K562 (cell line): ENCODE data around the gene ROPN1L. TPM values are rescaled to one million over a fixed set of nuclear protein-coding genes. Genes with fewer than 3 reads are reported as not detected.
A peak's percentile ranks its signal among the peaks of the same experiment; 100 is the strongest.

Experiments used
- ATAC-seq: fragments of 200-7000 bp; cut with Tn5 transposase; 3 replicates; pipeline ENCODE4 v1.9.1; 2020; ENCODE audit warnings: moderate library complexity
- BruUV-seq: library from RNA; stranded (reverse); fragments of 400-500 nt; replicated peaks from 2 replicates; lab custom pipeline; 2021; lab: Mats Ljungman, UMichigan
- CTCF ChIA-PET: fragments of 300-600 bp; formaldehyde crosslinking; extraction: SDS; loops from one replicate; lab custom pipeline; 2021; ENCODE audit warnings: low intra/inter-chr PET ratio; lab: Yijun Ruan, JAX
- POLR2A ChIA-PET: fragments of 300-600, 350-650 bp; sonication (Branson Sonifier 250); formaldehyde crosslinking; extraction: SDS; loops from one replicate; lab custom pipeline; 2021; ENCODE audit warnings: antibody characterized with exemption, inconsistent platforms; lab: Yijun Ruan, JAX
- DNase-seq, 4 experiments: peaks; one replicate each; pipeline versions ENCODE4 v3.0.0 to v3.0.0-alpha.2; 2011 to 2018; ENCODE audit warnings: low spot score in 3 of 4, mixed read lengths in 3 of 4; ENCODE audit errors: extremely low read depth in 1 of 4
- FAIRE-seq: peaks from 2 replicates; lab custom pipeline; 2011; peaks lifted over from hg19 to GRCh38; lab: Jason Lieb, UNC
- H2AFZ ChIP-seq: 2 replicates; pipeline ENCODE4 v1.6.0; 2011; ENCODE audit warnings: low read depth, low read length, control low read depth, inconsistent platforms
- H3K27ac ChIP-seq: fragments of 200-600 bp; 3 replicates; pipeline ENCODE4 v1.8.0; 2011; ENCODE audit warnings: low read depth, mild to moderate bottlenecking, control low read depth, inconsistent platforms, low read length, moderate library complexity, mixed read lengths; ENCODE audit errors: extremely low read depth
- H3K27me3 ChIP-seq, 2 experiments: fragments of 300-600 bp in 1 of 2; 2 replicates in 1 of 2; 3 replicates in 1 of 2; pipeline versions ENCODE4 v1.6.0 to v1.8.0; 2011; ENCODE audit warnings: inconsistent platforms in 2 of 2, low read length in 2 of 2, mild to moderate bottlenecking in 1 of 2, mixed read lengths in 1 of 2, moderate library complexity in 1 of 2; ENCODE audit not compliant: control insufficient read depth in 2 of 2, insufficient read depth in 2 of 2
- H3K36me3 ChIP-seq: fragments of 300-600 bp; 3 replicates; pipeline ENCODE4 v1.8.0; 2011; ENCODE audit warnings: mild to moderate bottlenecking, low read length, inconsistent platforms; ENCODE audit not compliant: control insufficient read depth, insufficient read depth
- H3K4me1 ChIP-seq, 2 experiments: fragments of 200-600 bp in 1 of 2; replicated peaks in 1 of 2; 2 replicates in 1 of 2; 3 replicates in 1 of 2; pipeline versions ENCODE4 v1.5.1 to v1.8.0; 2011; ENCODE audit warnings: inconsistent platforms in 2 of 2, low read length in 2 of 2, mild to moderate bottlenecking in 1 of 2, mixed read lengths in 1 of 2, moderate library complexity in 1 of 2; ENCODE audit not compliant: control insufficient read depth in 2 of 2, insufficient read depth in 2 of 2
- H3K4me2 ChIP-seq: 2 replicates; pipeline ENCODE4 v1.6.1; 2011; ENCODE audit warnings: low read length, control low read depth, inconsistent platforms, mixed read lengths; ENCODE audit not compliant: insufficient read depth
- H3K4me3 ChIP-seq: fragments of 200-600 bp; sonication (generic), shearing (Covaris generic); 2 replicates; pipeline ENCODE4 v1.5.1; 2016; ENCODE audit warnings: control low read depth, inconsistent platforms
- H3K79me2 ChIP-seq: fragments of 200-600 bp; 3 replicates; pipeline ENCODE4 v1.8.0; 2011; ENCODE audit warnings: low read length, inconsistent platforms; ENCODE audit not compliant: control insufficient read depth, insufficient read depth
- H3K9ac ChIP-seq, 2 experiments: 2 replicates each; pipeline versions ENCODE4 v1.6.0 to v1.6.1; 2011; ENCODE audit warnings: low read depth in 2 of 2, low read length in 2 of 2, control low read depth in 1 of 2, inconsistent platforms in 1 of 2, mild to moderate bottlenecking in 1 of 2, mixed read lengths in 1 of 2; ENCODE audit not compliant: insufficient read depth in 1 of 2
- H3K9me1 ChIP-seq: one replicate; pipeline ENCODE4 v1.6.0; 2011; ENCODE audit warnings: inconsistent platforms, mild to moderate bottlenecking, low read length, moderate library complexity; ENCODE audit not compliant: control insufficient read depth, insufficient read depth
- H3K9me3 ChIP-seq: replicated peaks from 2 replicates; pipeline ENCODE4 v1.5.1; 2011; ENCODE audit warnings: low read depth, low read length, inconsistent platforms; ENCODE audit not compliant: control insufficient read depth, insufficient read depth
- H4K20me1 ChIP-seq: replicated peaks from 2 replicates; pipeline ENCODE4 v1.6.1; 2011; ENCODE audit warnings: low read length, inconsistent platforms, mixed read lengths; ENCODE audit not compliant: control insufficient read depth, insufficient read depth
- CHD4 ChIP-seq: fragments of 200-600 bp; sonication (generic); IDR thresholded peaks from 3 replicates; pipeline ENCODE4 v1.6.1; 2012; ENCODE audit warnings: low read depth, mild to moderate bottlenecking, mixed read lengths, low read length, inconsistent platforms; ENCODE audit not compliant: insufficient read depth, insufficient replicate concordance, poor library complexity, severe bottlenecking
- GTF2A2 ChIP-seq: IDR thresholded peaks from 2 replicates; pipeline ENCODE4 v1.6.1; 2016; ENCODE audit warnings: mild to moderate bottlenecking, missing genetic modification characterization, missing compliant biosample characterization
- L3MBTL2 ChIP-seq: fragments of 450-650 bp; IDR thresholded peaks from 2 replicates; pipeline ENCODE4 v1.6.1; 2016; ENCODE audit warnings: mild to moderate bottlenecking, moderate library complexity
- MCM3 ChIP-seq: fragments of 450-650 bp; IDR thresholded peaks from 2 replicates; pipeline ENCODE4 v1.6.1; 2016
- NCOA4 ChIP-seq: fragments of 450-650 bp; IDR thresholded peaks from 2 replicates; pipeline ENCODE4 v1.6.1; 2018; ENCODE audit warnings: mild to moderate bottlenecking; ENCODE audit not compliant: partially characterized antibody
- NFXL1 ChIP-seq: fragments of 450-650 bp; formaldehyde crosslinking; IDR thresholded peaks from 2 replicates; pipeline ENCODE4 v1.4.0; 2021; ENCODE audit warnings: mild to moderate bottlenecking
- OTX1 ChIP-seq: fragments of 450-650 bp; formaldehyde crosslinking; IDR thresholded peaks from 2 replicates; pipeline ENCODE4 v1.4.0; 2022; ENCODE audit warnings: mild to moderate bottlenecking
- PHF8 ChIP-seq: fragments of 200-600 bp; sonication (generic); IDR thresholded peaks from 2 replicates; pipeline ENCODE4 v1.6.1; 2012; ENCODE audit warnings: mixed run types, mild to moderate bottlenecking, inconsistent platforms, low read length, moderate library complexity, borderline replicate concordance
- TRIM28 ChIP-seq: fragments of 450-650 bp; IDR thresholded peaks from 2 replicates; pipeline ENCODE4 v1.6.1; 2017
- XRCC4 ChIP-seq: IDR thresholded peaks from one replicate; pipeline ENCODE4 v1.6.1; 2011; ENCODE audit not compliant: insufficient read depth, insufficient read length; ENCODE audit errors: extremely low read depth
- ZFX ChIP-seq: sonication (generic); formaldehyde crosslinking; IDR thresholded peaks from 2 replicates; pipeline ENCODE4 v1.8.0; 2022; ENCODE audit warnings: mild to moderate bottlenecking, missing genetic modification reagents, moderate library complexity
- WGBS: fragments of 100-300 bp; shearing (Covaris generic); methylation state at CpG from one replicate; pipeline ENCODE4 v1.1.6; 2016; ENCODE audit warnings: low coverage, mixed read lengths; ENCODE audit not compliant: insufficient coverage; ENCODE audit errors: missing lambda C conversion rate; 5-methylcytosine and 5-hydroxymethylcytosine counted together
- in situ Hi-C: fragments of 300-500 bp; cut with MboI; formaldehyde crosslinking; loops from 4 replicates; pipeline ENCODE4 v1.15.0; 2018; ENCODE audit warnings: inconsistent platforms, mixed read lengths
- intact Hi-C: fragments of 100-400 bp; cut with micrococcal nuclease; formaldehyde crosslinking; loops from 2 replicates; pipeline ENCODE4 v1.14.2; 2022
- polyA plus RNA-seq, 8 experiments: library from polyadenylated mRNA; depleted of rRNA in 4 of 8; stranded (reverse) in 5 of 8; unstranded in 3 of 8; fragments of >200 nt; fragmentation: Nextera tagmentation in 2 of 8; fragmentation: Illumina TruSeq in 1 of 8; extraction: Ambion mirVana in 2 of 8; extraction: Trizol in 1 of 8; gene quantifications; 2 replicates each; pipeline versions ENCODE4 v1.2.1 to v1.2.3, GENCODE V29; 2011 to 2014; ENCODE audit warnings: inconsistent platforms in 1 of 8, missing spikeins in 1 of 8
- total RNA-seq, 7 experiments: library from RNA; depleted of rRNA in 6 of 7; stranded (reverse); fragments of >200 nt in 6 of 7; fragmentation: Illumina TruSeq in 2 of 7; extraction: Trizol in 2 of 7; gene quantifications; 2 replicates each; pipeline versions ENCODE4 v1.2.1 to v1.2.3, GENCODE V29; 2011 to 2021; ENCODE audit warnings: low replicate concordance in 1 of 7

ROPN1L gene
- total and polyA plus RNA-seq, 9 of the 15 experiments (the other 6 are each of a cell fraction or from before 2014, with no cell fraction given), result 0.04 to 0.85 (median 0.24) TPM; not detected in 3

- TF ChIP-seq GTF2A2 (tag) (no peak), XRCC4 (no peak), MCM3 (no peak), OTX1 (CRISPR knock-in tag) (no peak), CHD4 (no peak), NFXL1 (CRISPR knock-in tag) (no peak), ZFX (CRISPR knock-in tag) (no peak)
Observed at GRCh38 chr5:10481241-10481935, 39.7 kb downstream of the ROPN1L start (continued).

GRCh38 chr5:10482791-10483530 lies 41.3 kb downstream of the ROPN1L start:
- TF ChIP-seq TRIM28 (no peak), PHF8 (no peak), L3MBTL2 (0 out of 2 replicates have a peak, but pooled peaks have one; percentile 19), NCOA4 (no peak)
- H3K9ac ChIP-seq, result no peak overlapping the region
- 3% methylated on average over 12 of the region's 12 CpGs for WGBS
- no peak overlapping the region for H3K4me3 ChIP-seq
- H3K79me2 ChIP-seq, result no peaks in the 10 kb centered on the region
- no peak for ATAC-seq
- no peak for DNase-seq
- H4K20me1 ChIP-seq, result no peaks in the 10 kb centered on the region
- H3K9me1 ChIP-seq, result no peaks in the 10 kb centered on the region
- no peaks in the 10 kb centered on the region for H3K36me3 ChIP-seq
- FAIRE-seq, result peak; percentile 72
- no peak overlapping the region for H2AFZ ChIP-seq
- no peak overlapping the region for H3K4me2 ChIP-seq
- no peaks in the 10 kb centered on the region for H3K9me3 ChIP-seq
- intact Hi-C loops, result no loop called here
- ChIA-PET POLR2A (no interaction called here), CTCF (no interaction called here)
- H3K27me3 ChIP-seq, result peaks cover 25 to 59% of the 10 kb centered on the region in 2 experiments
- in situ Hi-C loops, result no loop called here
- H3K27ac ChIP-seq, result no peak overlapping the region
- no TSS peak for BruUV-seq
- peaks cover 13 to 16% of the 10 kb centered on the region in 2 experiments for H3K4me1 ChIP-seq
